ENCODE measurements around the gene SMG1.
"Not testable (repeated sequence)": the region's sequence is repeated elsewhere in the genome, so short reads cannot be mapped to it uniquely, and the experiment has no call there.

Gene SMG1

GRCh38 chr16:18800293-18800692 is 125.9 kb downstream of the SMG1 start:
- no peak for DNase-seq (ENCODE audit: low read depth)

GRCh38 chr16:18799500-18799899 is 126.7 kb downstream of the SMG1 start:
- no peak for DNase-seq (ENCODE audit: low read depth)

- DNase-seq (ENCODE audit: low read depth): no peak
Observed at GRCh38 chr16:18797746-18798145, 128.5 kb downstream of the SMG1 start.

GRCh38 chr16:18796377-18796776 is 129.8 kb downstream of the SMG1 start:
- no peak for DNase-seq (ENCODE audit: low read depth)

GRCh38 chr16:18792836-18793433 is 133.3 kb downstream of the SMG1 start:
- no peak for DNase-seq (ENCODE audit: low read depth)

GRCh38 chr16:18789850-18790706 is 136.1 kb downstream of the SMG1 start, which contains the start of gene RPS15A:
Gene RPS15A, minus strand, starts transcription at chr16:18790334. Its CDS starts 1,221 bp downstream, at chr16:18789113.
- DNase-seq (ENCODE audit: low read depth): peak; percentile 64

- no peak for DNase-seq (ENCODE audit: low read depth)
Observed at GRCh38 chr16:18789515-18789849, 136.7 kb downstream of the SMG1 start.

- no peak for DNase-seq (ENCODE audit: low read depth)
Observed at GRCh38 chr16:18788828-18789514, 137.2 kb downstream of the SMG1 start.

- no peak for DNase-seq (ENCODE audit: low read depth)
Observed at GRCh38 chr16:18784917-18785623, 141.1 kb downstream of the SMG1 start.

- DNase-seq (ENCODE audit: low read depth): no peak
Observed at GRCh38 chr16:18783430-18784341, 142.5 kb downstream of the SMG1 start.

- no peak for DNase-seq (ENCODE audit: low read depth)
Observed at GRCh38 chr16:18782697-18783429, 143.3 kb downstream of the SMG1 start.

- not testable (repeated sequence) for DNase-seq (ENCODE audit: low read depth)
Observed at GRCh38 chr16:18781232-18781631, 145.0 kb downstream of the SMG1 start.

GRCh38 chr16:18780460-18781026 is 145.7 kb downstream of the SMG1 start:
- DNase-seq (ENCODE audit: low read depth): not testable (repeated sequence)

- not testable (repeated sequence) for DNase-seq (ENCODE audit: low read depth)
Observed at GRCh38 chr16:18777664-18778063, 148.5 kb downstream of the SMG1 start.

- not testable (repeated sequence) for DNase-seq (ENCODE audit: low read depth)
Observed at GRCh38 chr16:18776334-18776733, 149.9 kb downstream of the SMG1 start.

- DNase-seq (ENCODE audit: low read depth): not testable (repeated sequence)
Observed at GRCh38 chr16:18774651-18775050, 151.6 kb downstream of the SMG1 start.

- DNase-seq (ENCODE audit: low read depth): not testable (repeated sequence)
Observed at GRCh38 chr16:18772171-18772570, 154.0 kb downstream of the SMG1 start.

- DNase-seq (ENCODE audit: low read depth): not testable (repeated sequence)
Observed at GRCh38 chr16:18770336-18770962, 155.8 kb downstream of the SMG1 start.

- DNase-seq (ENCODE audit: low read depth): not testable (repeated sequence)
Observed at GRCh38 chr16:18767217-18767616, 159.0 kb downstream of the SMG1 start.

GRCh38 chr16:18762713-18763112 is 163.5 kb downstream of the SMG1 start:
- not testable (repeated sequence) for DNase-seq (ENCODE audit: low read depth)
